Suppressor macrophage (primary cell): ENCODE data around the gene DVL3.
"Not testable (repeated sequence)": the region's sequence is repeated elsewhere in the genome, so short reads cannot be mapped to it uniquely, and the experiment has no call there.

ENCODE experiments used
- DNase-seq, 4 experiments: peaks; one replicate each; pipeline ENCODE4 v3.0.0-alpha.2; 2020 to 2022

DVL3 gene

DNA sequence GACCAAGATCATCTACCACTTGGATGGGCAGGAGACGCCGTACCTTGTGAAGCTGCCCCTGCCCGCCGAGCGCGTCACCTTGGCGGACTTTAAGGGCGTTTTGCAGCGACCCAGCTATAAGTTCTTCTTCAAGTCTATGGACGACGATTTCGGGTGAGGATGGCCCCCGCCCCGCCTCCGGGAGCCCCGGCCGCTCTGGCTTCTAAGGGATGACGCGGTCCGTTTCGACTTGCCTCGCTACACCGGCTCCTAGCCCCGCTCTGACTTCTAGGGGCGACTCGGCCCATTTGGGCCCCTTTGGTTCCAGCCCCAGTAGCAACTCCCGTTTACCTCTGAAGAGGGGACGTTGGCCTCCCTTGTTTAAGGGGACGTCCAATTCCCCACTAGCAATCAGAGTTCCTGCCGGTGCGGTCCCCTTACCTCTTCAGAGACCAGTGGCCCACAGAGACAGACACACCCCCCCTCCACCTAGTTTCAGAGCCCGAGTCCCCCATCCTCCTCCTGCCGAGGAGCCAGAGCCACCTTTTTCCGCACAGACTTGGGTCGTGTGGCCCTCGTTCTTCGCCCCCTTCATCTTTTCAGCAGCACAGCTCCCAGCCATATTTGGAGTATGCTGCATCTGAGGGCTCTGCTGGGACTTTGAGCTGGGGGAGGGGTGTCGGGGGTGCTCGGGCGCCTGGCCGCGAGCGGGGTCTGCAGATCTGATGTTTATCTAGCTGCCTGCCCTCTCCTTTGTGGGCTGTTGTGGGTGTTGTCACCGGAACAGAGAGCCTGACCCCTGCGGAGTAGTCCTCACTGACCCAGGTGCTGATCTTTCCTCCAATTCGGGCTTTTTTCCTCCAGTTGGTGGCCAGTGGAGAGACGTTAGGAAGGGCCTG lies 706 bp downstream of the DVL3 start:
- DNase-seq = peak in 2 of 4 experiments; percentile 48 to 61

DNA sequence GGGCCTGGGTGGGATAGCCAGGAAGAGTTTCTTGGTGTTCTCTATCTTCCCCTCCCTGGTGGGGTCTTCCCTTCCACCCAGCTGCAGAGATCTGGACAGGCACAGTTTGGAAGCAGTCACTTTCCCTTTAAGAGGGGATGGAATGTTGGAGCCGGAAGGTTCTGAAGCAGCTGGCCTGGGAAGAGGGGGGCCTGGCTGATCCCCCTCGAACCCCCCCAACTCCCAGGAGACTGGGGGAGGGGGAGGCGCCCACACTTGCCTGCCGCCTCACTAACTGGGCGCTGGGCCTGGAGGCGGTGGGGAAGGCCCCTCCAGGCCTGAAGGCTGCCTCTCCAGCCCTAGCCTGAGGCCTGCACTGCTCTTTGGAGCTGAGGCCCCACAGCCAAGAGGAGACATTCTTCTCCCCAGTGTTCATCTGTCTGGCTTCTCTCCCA lies 1.4 kb downstream of the DVL3 start:
- DNase-seq = peak in 2 of 4 experiments; percentile 13 to 39

DNA sequence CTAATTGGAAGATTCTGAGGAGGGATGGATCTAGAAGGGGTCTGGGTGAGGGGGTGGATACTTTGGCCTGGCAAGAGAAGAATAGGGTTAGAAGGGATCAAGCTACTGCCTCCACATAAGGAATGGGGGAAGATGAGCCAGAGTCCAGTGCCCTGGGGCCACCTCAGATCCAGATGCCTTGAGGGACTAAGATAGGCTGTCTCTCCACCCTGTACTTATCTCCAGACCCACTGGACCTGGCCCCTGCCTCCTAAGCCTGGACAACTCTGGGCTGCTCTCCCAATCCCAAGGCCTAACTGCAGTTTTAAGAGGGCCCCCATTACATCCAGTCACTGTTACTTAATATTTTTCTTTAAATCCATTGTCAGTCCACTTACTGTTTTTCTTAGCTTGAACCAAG lies 2.0 kb downstream of the DVL3 start:
- DNase-seq = no peak

DNA sequence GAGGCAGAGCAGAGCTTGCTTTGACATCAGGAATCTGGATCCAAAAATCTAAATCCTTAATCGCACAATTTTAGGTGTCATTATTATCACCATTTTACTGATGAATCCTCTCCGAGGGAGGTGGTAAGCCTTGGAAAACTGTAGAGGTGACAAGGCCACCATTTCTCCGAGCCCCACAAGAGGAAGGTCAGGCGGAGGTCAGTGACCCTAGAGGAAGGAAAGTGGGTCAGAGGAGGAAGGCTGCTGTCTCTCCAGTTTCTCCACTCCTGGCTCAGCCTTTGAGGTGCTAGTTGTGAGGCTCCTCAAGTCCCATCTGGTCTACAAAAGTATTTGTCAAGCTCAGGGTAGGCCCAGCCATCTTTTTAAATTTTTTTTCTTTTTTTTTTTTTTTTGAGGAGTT lies 3.2 kb downstream of the DVL3 start:
- DNase-seq = peak in 3 of 4 experiments; percentile 47 to 62 (median 55)

DNA sequence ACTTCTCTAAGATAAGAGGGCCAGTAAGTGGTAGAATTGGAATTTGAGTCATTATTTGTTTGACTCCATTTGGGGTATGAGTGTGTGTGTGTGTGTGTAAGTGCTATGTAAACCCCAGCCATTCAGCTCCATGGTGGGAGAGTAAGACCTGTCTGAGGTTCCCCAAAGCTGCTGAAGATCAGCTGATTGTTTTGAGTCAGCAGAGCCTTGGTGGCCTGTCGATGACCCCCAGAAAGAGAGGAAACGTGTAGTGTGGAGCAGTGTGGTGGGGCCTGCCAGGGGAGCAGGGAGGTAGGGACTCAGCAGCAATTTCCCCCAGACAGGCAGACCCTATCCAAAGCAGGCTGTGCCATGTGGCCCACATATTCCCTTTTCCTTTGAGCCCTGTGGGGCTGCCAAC lies 5.3 kb downstream of the DVL3 start:
- peak; percentile 36 to 68 (median 61) for DNase-seq

DNA sequence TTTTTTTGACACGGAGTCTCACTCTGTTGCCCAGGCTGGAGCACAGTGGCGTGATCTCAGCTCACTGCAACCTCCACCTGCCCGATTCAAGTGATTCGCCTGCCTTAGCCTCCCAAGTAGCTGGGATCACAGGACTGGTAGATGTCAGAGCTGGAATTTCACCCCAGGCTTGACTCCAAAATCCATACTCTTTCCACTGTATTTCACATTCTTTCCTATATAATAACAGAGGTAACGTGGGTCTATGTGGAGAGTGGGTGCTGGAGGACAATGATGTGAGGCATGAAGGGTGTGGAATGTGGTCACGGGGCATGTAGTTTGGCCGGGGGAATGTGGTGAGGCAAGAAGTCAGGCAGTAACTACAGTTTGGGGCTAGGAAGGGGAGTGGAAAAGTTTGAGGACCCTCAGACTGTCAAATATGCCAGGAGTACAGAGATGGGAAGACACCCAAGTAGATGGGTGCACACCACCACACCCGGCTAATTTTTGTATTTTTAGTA lies 7.4 kb downstream of the DVL3 start:
- DNase-seq = not testable (repeated sequence)

DNA sequence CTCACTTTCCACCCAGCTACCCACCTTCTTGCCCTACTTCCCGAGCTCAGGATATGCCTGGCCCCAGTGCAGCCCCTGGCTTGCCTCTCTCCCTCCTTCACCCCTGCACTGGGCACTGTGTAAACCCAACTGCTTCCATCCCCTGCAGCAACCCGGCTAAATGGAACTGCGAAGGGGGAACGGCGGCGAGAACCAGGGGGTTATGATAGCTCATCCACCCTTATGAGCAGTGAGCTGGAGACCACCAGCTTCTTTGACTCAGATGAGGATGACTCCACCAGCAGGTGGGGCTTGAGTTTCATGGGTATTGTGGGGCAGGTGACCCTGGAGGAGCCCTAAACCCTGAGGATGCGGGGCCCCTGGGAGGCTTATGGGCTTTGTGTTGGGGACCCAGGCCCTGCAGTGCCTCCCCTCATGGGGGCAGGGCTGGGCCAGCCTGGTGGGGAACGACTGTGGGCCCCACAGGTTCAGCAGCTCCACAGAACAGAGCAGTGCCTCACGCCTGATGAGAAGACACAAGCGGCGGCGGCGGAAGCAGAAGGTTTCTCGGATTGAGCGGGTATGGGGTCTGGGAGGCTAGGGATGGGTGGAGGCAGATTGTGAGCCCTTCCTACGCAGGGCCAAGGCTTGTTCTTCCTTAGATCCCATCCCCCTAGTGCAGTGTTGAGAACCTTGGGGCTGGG lies 9.6 kb downstream of the DVL3 start:
- no peak for DNase-seq

DNA sequence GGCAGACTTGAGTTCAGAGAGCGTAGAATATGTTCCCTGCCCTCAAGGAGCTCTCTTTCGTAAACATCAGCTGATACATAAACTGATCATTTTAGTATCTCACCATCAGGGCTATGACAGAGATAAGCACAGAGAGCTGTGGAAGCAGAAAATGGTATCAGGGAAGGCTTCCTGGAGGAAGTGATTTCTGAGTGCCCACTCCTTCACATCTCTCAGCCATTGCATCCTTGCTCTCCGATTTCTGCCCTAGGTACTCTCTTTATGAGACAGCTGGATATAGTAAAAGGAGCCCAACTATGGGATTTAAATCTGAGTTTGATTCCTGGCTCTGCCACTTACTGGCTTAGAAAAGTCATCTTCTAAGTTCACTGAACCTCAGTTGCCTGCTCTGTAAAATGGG lies 10.4 kb downstream of the DVL3 start:
- DNase-seq = no peak

DNA sequence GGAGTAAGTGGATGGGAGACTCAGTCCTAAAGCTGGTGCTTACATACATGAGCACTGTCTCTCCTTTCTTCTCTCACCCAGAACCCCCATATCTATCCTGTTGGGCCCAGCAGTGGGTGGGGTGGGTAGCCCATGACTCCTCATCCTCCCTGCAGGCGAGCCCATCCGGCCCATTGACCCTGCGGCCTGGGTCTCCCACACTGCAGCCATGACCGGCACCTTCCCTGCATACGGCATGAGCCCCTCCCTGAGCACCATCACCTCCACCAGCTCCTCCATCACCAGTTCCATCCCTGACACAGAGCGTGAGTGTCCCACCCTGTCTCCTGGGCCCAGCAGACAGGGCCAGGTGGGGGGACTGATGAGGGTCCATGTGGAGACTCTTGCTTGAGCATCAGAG lies 11.5 kb downstream of the DVL3 start:
- DNase-seq = no peak

DNA sequence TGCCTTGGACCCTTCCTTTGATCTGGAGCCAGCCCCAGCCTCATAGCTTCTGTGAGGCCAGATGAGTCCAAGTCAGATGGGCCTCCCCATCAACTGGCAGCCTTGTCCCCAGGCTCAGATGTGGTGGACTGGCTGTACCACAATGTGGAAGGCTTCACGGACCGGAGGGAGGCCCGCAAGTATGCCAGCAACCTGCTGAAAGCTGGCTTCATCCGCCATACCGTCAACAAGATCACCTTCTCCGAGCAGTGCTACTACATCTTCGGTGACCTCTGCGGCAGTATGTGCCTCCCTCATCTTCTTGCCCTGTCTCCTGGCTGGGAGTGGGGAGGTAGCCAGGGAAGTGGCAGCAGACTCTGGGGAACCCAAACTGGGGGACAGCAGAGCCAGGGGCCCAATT lies 12.6 kb downstream of the DVL3 start:
- no peak for DNase-seq

DNA sequence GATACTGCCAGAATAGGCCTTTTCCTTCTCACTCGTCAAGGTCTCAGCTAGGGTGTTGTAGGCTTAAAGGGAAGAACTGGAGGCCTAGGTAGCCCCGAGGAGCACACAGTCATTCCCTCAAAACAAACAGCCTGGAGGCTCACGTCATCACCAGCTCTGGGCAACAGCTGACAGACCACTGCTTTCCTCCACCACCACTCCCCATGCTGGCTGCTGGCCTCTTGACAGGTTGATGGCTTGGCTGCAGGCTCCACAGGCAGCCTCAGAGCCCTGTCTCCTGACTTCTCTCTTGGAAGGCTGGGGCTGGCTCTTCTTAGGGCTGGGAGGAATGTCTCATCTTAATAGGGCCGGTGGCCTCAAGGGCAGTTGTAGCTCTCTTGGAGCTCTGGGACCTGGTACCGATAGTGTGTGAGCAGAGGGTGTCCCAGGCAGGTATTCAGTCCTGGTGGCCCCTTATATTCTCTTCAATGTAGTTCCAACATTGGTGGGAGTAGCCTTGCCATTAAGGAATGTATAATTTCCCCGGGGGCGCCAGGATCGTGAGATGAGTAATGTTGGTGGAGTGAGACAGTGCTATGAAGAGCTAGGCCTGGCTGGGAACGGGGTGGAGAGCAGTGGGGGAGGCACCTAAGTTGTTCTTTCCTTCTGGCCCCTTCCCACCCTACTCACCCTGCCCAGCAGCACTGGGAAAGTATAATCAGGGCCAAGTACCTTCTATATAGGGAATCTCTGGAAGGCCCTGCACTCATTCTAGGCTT lies 13.4 kb downstream of the DVL3 start:
- DNase-seq = no peak

DNA sequence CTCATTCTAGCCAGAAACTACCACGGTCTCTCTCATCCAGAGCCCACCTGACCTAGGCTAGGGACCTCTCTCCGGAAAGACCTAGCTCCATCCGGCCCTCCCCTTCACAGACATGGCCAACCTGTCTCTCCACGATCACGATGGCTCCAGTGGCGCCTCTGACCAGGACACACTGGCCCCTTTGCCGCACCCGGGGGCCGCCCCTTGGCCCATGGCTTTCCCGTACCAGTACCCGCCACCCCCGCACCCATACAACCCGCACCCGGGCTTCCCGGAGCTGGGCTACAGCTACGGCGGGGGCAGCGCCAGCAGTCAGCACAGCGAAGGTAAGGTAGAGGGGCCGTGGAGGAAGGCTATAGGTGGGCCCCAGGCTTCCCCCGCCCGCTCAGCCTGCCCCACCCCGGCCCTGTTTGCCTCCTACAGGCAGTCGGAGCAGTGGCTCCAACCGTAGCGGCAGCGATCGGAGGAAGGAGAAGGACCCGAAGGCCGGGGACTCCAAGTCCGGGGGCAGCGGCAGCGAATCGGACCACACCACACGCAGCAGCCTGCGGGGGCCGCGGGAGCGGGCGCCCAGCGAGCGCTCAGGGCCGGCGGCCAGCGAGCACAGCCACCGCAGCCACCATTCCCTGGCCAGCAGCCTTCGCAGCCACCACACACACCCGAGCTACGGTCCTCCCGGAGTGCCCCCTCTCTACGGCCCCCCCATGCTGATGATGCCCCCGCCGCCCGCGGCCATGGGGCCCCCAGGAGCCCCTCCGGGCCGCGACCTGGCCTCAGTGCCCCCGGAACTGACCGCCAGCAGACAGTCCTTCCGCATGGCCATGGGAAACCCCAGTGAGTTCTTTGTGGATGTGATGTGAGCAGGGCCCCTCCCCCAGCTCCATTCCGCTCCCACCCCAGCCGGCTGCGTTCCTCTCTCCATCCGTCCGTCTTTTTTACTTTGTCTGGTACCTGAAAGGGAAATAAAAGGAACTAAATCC lies 15.0 kb downstream of the DVL3 start:
- DNase-seq = no peak

DNA sequence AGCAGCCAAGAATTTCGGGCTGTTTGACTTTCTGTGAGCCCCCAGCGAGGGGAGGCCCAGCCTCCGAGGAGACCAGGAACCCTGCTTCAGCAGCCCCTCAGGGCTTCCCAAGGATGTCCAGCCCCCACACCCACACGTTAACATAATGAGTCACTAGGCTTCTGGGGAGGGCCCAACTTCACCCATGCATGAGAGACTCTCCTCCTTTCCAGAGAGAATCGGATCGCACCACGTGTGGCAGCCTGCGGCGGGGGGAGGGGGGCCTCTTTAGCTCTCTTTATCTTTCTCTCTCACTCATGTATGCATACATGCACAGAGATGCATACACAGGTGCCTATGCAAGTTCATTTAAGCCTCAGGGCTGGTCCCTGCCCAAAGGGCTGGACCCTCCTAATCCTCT lies 16.4 kb downstream of the DVL3 start:
- DNase-seq = peak in 1 of 4 experiments; percentile 9

DNA sequence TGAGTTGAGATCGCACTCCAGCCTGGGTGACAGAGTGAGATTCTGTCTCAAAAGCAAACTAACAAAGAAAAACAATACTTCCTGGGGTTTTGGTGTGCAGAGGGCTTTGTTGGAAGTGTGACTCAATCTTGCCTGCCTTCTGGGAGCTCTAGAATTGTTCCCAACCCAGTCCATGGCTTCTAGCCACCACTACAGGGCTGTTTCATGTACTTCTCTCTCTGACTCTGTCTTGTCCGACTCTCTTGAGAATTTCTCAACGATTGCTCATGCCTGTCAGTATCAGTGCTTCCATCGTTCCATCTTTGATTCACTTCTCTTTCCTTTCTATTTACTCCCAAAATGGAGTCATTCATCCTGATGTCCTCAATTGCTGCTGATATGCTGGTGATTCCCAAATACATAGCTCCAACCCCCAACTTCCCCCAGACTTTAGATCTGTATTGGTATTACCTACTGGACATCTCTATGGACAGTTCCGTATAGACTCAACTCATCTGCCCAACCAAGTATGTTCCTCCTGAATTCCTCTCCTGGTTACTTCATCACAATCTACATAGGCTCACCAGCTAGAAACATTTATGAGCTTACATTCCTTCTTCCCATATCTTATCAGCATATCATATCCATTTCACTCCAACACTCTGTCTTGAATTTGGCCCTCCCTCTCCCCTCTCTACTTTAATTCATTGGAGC lies 17.6 kb downstream of the DVL3 start:
- DNase-seq = no peak

DNA sequence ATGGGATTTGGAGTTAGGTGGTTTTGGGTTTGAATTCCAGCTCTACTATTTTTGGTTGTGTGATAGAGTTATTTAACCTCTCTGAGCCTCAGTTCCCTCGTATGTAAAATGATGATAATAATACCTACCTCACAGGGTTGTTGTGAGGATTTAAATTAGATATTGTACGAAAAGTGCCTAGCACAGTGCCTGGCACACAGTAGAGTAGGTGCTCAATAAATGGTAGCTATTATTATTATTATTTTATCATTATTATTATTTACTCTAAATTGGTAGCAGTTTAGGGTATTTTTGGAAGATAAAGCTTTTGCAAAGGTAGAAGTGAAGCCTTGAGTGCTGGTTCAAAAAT lies 18.2 kb downstream of the DVL3 start:
- DNase-seq = no peak

DNA sequence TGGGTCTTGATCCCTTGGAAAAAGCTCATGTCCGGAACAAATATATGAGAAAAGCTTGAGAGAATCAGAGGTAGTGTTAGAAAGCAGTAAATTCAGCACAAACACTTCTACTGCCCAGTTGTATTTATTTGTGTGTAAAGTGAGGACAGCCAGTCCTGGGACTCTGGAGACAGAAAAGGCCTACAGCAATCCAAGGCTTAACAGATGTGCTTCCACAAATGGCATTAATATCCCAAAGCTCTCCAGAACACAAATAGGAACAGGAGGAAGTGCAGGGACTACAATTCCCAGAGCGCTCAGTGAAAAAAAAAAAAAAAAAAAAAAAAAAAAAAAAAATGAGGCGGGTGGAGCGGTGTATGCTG lies 19.1 kb downstream of the DVL3 start:
- DNase-seq = no peak

DNA sequence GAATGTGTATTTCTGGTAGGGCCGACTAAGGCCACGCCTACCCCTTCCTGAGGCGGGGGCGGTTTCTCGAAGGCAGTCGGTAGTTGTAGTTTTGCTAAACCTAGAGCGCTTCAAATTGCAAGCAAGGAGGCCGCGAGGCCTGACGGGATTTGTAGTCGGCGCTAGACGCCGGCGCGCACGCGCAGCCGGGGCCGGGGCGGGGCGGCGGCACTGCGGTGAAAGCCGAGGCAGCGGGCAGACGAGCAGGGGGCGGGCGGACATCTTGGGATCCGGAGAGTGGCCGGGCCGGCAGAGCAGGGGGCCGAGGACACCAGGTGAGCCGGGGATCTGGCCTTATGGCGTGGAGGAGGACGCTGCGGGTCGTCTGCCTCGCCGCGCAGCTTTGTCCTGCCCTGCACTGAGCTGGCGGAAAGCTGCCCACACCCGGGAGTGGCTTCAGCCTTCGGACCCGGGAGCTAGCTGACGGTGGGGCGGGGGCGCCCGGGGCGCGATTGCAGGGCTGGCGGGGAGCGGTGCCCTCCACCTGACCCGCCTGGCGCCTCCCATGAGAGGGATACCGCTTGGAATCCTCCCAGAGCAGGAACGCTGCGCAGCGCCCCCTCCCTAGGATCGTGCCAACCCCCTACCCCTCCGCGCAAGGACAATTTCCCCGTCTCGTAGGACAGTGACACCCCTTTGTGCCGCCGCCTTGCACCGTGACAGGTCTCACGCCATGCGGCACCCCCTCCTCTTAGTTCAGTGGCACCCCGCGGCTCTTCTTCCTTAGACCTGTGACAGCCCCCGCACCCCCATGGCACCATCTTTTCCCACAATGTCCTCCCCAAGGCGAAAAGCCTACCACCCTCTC lies 19.7 kb downstream of the DVL3 start, which contains the start of gene AP2M1:
Gene AP2M1, plus strand, starts transcription at position 210 of the 847 bp plus-strand sequence. CDS start 2,139 bp downstream, outside the sequence.
- DNase-seq = peak; percentile 99 to 100 (median 99)

DNA sequence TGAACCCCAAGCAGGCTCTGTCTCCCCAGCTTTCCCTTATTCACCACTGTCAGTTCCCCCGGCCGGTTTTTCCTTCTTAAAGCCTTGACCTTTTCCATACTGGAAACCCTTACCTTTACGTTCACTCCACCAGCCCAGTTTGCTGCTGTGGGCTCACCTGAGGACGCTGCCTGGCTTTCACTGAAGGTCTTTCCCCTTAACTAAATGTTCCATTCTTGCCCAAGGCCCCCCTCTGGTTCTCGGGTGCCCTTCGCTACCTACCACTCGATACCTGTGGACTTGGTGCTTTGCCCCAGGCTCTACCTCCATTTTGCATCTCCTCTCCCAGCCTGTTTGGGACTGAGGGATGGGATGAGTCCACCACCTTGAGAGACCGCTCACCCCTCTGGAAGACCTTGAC lies 20.3 kb downstream of the DVL3 start:
- no peak for DNase-seq

DNA sequence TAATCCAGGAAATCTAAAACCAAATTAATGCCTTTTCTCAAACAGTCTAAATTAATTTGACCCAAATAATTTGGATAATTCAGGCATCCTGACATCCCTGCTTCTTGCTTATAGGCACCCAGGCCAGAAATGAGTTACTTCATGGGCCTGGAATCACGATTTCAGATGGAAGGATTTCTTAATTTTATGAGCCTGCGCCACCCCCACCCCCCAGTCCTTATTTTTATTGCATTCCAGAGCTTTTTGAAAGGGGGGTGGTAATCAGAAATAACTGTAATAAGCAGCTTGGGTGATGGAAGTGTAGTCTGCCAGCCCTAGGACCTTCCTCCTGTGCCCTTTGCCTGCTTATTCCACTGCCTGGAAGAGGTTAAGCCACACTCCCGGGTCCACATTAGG lies 20.8 kb downstream of the DVL3 start:
- DNase-seq = peak in 1 of 4 experiments; percentile 10
